Measurements from ENCODE around the gene CAPN5. TPM values are rescaled to one million over a fixed set of nuclear protein-coding genes. Genes with fewer than 3 reads are reported as not detected.

CAPN5 gene
- total RNA-seq, 1 donor: 14.7 TPM

GRCh38 chr11:77174559-77174958, 107.8 kb downstream of the CAPN5 start:
- no peak for DNase-seq (ENCODE audit: low read depth)
- H3K4me3 ChIP-seq (ENCODE audit: low read depth, low read length): no peak overlapping the region
- TF ChIP-seq CTCF (IDR thresholded peaks at IDR 0.05; ENCODE audit: insufficient read depth, low read depth, low read length): no peak

GRCh38 chr11:77175021-77175842, 108.5 kb downstream of the CAPN5 start:
- TF ChIP-seq CTCF (IDR thresholded peaks at IDR 0.05; ENCODE audit: insufficient read depth, low read depth, low read length): no peak
- DNase-seq (ENCODE audit: low read depth): no peak
- H3K4me3 ChIP-seq (ENCODE audit: low read depth, low read length): no peak overlapping the region

Other genes with a start within 250 kb of the CAPN5 start
- gene ACER3, start 206.1 kb upstream of the CAPN5 start, total RNA-seq: 10.0 and 18.6 TPM in 2 replicates
- not detected in 2 replicates for gene B3GNT6, start 32.6 kb upstream of the CAPN5 start, total RNA-seq
- 1.6 TPM in 1 of 2 replicates, not detected in the other for gene OMP, start 35.9 kb downstream of the CAPN5 start, total RNA-seq
- 0.32 and 0.43 TPM in 2 replicates for gene MYO7A, start 61.3 kb downstream of the CAPN5 start, total RNA-seq
- 0.43 and 0.64 TPM in 2 replicates for gene GDPD4, start 234.7 kb downstream of the CAPN5 start, total RNA-seq